Measurements from ENCODE around the gene TIPARP. TPM values are rescaled to one million over a fixed set of nuclear protein-coding genes. Genes with fewer than 3 reads are reported as not detected.

The TIPARP gene
- total and polyA plus RNA-seq, 2 of the 8 experiments (the other 6 are each of a cell fraction or from before 2014, with no cell fraction given), result 1.6 to 5.8 TPM

DNA sequence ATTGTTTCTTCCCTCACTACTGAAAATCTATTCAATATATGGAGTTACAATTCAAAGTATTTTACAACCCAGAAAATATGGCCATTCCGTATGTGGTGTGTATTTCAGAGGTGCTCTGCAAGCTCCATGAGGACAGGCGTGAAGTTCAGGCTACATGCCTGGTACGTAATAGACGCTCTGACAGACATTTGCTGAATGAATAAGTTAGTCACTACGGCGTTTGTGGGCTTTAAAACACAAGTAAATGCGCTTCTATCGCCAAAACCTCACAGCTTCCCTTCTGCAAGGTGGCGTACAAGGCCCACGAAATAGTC, 701 bp upstream of the TIPARP start:
- Histone ChIP-seq H3K4me1 (replicated peaks in 1 of 4; ENCODE audit: control insufficient read depth in 3 of 4, insufficient read depth in 4 of 4, low read length in 3 of 4) (no peaks in the 10 kb centered on the region; a peak in 1 of 7 replicates), H3K18ac (ENCODE audit: extremely low read depth, low read length) (no peak overlapping the region), H3K27ac (ENCODE audit: low read depth, low read length) (no peak overlapping the region; the same call in 1 of the 2 replicates), H2BK20ac (ENCODE audit: low read length) (no peak overlapping the region), H3K56ac (replicated peaks; ENCODE audit: insufficient read length, low read depth, low read length) (no peak overlapping the region), H2BK120ac (replicated peaks; ENCODE audit: low read depth, low read length) (no peak overlapping the region), H2BK12ac (ENCODE audit: low read depth, low read length) (no peak overlapping the region), H3K23me2 (ENCODE audit: low read depth, low read length) (peaks cover 5% of the 10 kb centered on the region), H3K9me3 (ENCODE audit: insufficient read depth in 2 of 2, low read depth in 1 of 2, low read length in 1 of 2) (no peaks in the 10 kb centered on the region), H3K79me1 (ENCODE audit: low read depth, low read length) (no peaks in the 10 kb centered on the region), H4K91ac (replicated peaks; ENCODE audit: insufficient read length, low read length) (no peak overlapping the region), H3K4me3 (ENCODE audit: extremely low read depth in 1 of 4, insufficient read depth in 2 of 4, low read depth in 3 of 4, low read length in 4 of 4) (peak overlapping the region; percentile 11 to 91 (median 78); a peak in 7 of 8 replicates), H4K20me1 (replicated peaks in 1 of 2; ENCODE audit: control insufficient read depth in 1 of 2, insufficient read depth in 2 of 2, low read length in 2 of 2) (no peaks in the 10 kb centered on the region), H3K4me2 (ENCODE audit: insufficient read depth in 1 of 2, low read depth in 2 of 2, low read length in 2 of 2) (peak overlapping the region; percentile 84 to 92), H2AK5ac (ENCODE audit: low read depth, low read length) (no peak overlapping the region), H2AFZ (ENCODE audit: low read length) (no peak overlapping the region), H3K27me3 (replicated peaks in 1 of 4; ENCODE audit: control insufficient read depth in 3 of 4, extremely low read depth in 1 of 4, insufficient read depth in 3 of 4, low read length in 3 of 4) (no peaks in the 10 kb centered on the region; a peak in 1 of 7 replicates), H3K23ac (ENCODE audit: insufficient read length) (no peak overlapping the region), H3K36me3 (ENCODE audit: control insufficient read depth in 2 of 4, insufficient read depth in 4 of 4, low read length in 3 of 4) (peaks cover 0 to 9% (median 4%) of the 10 kb centered on the region in 4 experiments; a peak in 4 of 8 replicates), H2BK15ac (ENCODE audit: low read length) (no peak overlapping the region), H3K9ac (replicated peaks in 1 of 4; ENCODE audit: extremely low read depth in 1 of 4, low read depth in 3 of 4, low read length in 3 of 4) (peak overlapping the region in 2 of 4 experiments; percentile 60 to 64; a peak in 2 of 7 replicates), H4K8ac (ENCODE audit: extremely low read depth, insufficient read depth, low read length) (no peak overlapping the region), H3K14ac (ENCODE audit: insufficient read length) (no peak overlapping the region), H4K5ac (ENCODE audit: insufficient read length, low read depth, low read length) (no peak overlapping the region), H3K79me2 (ENCODE audit: control insufficient read depth in 1 of 2, insufficient read depth in 2 of 2, low read length in 2 of 2) (peaks cover 0 to 17% of the 10 kb centered on the region in 2 experiments; a peak in 2 of 4 replicates), H2BK5ac (ENCODE audit: low read depth, low read length) (no peak overlapping the region), H3K4ac (replicated peaks; ENCODE audit: insufficient read length, low read depth, low read length) (no peak overlapping the region)
- ChIA-PET POLR2A (ENCODE audit: partially characterized antibody) (interaction anchor here (0.9 to 3.2 kb wide), 3 partner anchors 74 to 464 kb away, joined by 3 to 19 read pairs (median 3); partner anchors contain the start of gene SSR3), CTCF (ENCODE audit: partially characterized antibody) (interaction anchor here (0.6 to 2.4 kb wide), 31 partner anchors 9 to 524 kb away, joined by 3 to 13 read pairs (median 3); partner anchors contain the start of gene SSR3)
- 11% methylated on average over 10 of the region's 10 CpGs; no CpG with 5 or more reads in 1 of the 2 experiments for whole genome bisulfite sequencing, 2 experiments (ENCODE audit: extremely low coverage in 1 of 2, insufficient coverage in 1 of 2, insufficient read length in 1 of 2, insufficient replicate concordance in 2 of 2, low coverage in 1 of 2, low lambda C conversion rate in 2 of 2, missing lambda C conversion rate in 1 of 2)
- no peak for TF ChIP-seq CEBPB (IDR thresholded peaks at IDR 0.05; ENCODE audit: low read depth, low read length)
- TF ChIP-seq SP1 (IDR thresholded peaks at IDR 0.05; ENCODE audit: low read depth, low read length), result no peak
- TF ChIP-seq MAFK (IDR thresholded peaks at IDR 0.05; ENCODE audit: low read depth, low read length), result no peak
- TF ChIP-seq RNF2 (IDR thresholded peaks at IDR 0.05; ENCODE audit: borderline replicate concordance, low read depth, low read length, missing control alignments, poor library complexity, severe bottlenecking), result no peak
- no peak for TF ChIP-seq NANOG (IDR thresholded peaks at IDR 0.05; ENCODE audit: insufficient read depth, low read depth, low read length, poor library complexity, severe bottlenecking)
- TF ChIP-seq TAF1 (IDR thresholded peaks at IDR 0.05; ENCODE audit: low read depth, low read length), result no peak
- no peak for TF ChIP-seq SAP30 (IDR thresholded peaks at IDR 0.05; ENCODE audit: insufficient read depth, insufficient replicate concordance, low read length)
- TF ChIP-seq BRCA1 (IDR thresholded peaks at IDR 0.05; ENCODE audit: low read depth, low read length), result no peak
- TF ChIP-seq, protein P1, sequence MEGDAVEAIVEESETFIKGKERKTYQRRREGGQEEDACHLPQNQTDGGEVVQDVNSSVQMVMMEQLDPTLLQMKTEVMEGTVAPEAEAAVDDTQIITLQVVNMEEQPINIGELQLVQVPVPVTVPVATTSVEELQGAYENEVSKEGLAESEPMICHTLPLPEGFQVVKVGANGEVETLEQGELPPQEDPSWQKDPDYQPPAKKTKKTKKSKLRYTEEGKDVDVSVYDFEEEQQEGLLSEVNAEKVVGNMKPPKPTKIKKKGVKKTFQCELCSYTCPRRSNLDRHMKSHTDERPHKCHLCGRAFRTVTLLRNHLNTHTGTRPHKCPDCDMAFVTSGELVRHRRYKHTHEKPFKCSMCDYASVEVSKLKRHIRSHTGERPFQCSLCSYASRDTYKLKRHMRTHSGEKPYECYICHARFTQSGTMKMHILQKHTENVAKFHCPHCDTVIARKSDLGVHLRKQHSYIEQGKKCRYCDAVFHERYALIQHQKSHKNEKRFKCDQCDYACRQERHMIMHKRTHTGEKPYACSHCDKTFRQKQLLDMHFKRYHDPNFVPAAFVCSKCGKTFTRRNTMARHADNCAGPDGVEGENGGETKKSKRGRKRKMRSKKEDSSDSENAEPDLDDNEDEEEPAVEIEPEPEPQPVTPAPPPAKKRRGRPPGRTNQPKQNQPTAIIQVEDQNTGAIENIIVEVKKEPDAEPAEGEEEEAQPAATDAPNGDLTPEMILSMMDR (IDR thresholded peaks at IDR 0.05; ENCODE audit: control extremely low read depth in 1 of 3, insufficient read depth in 1 of 3, low read depth in 1 of 3, low read length in 3 of 3), result no peak
- DNase-seq (ENCODE audit: low read depth in 1 of 2, low spot score in 2 of 2), result no peak
- FAIRE-seq, result no peak
